BJ (cell line): Measurements from ENCODE around the gene RASGRF2. TPM values are rescaled to one million over a fixed set of nuclear protein-coding genes. Genes with fewer than 3 reads are reported as not detected.

Experiments used
- CTCF ChIA-PET: fragments of 350-600 bp; formaldehyde crosslinking; extraction: SDS; loops from one replicate; lab custom pipeline; 2021; ENCODE audit warnings: antibody characterized with exemption, inconsistent platforms; lab: Yijun Ruan, JAX
- POLR2A ChIA-PET: fragments of 300-600 bp; sonication (Branson Sonifier 250); formaldehyde crosslinking; extraction: SDS; loops from one replicate; lab custom pipeline; 2021; ENCODE audit warnings: antibody characterized with exemption; lab: Charles Lee
- DNase-seq: peaks from one replicate; pipeline ENCODE4 v3.0.0-alpha.2; 2011; ENCODE audit warnings: low read depth
- H3K27me3 ChIP-seq: 2 replicates; pipeline ENCODE4 v1.6.0; 2011; ENCODE audit warnings: low read length; ENCODE audit not compliant: control insufficient read depth, insufficient read depth
- H3K36me3 ChIP-seq: 2 replicates; pipeline ENCODE4 v1.5.1; 2011; ENCODE audit warnings: low read length; ENCODE audit not compliant: control insufficient read depth, insufficient read depth
- H3K4me3 ChIP-seq: 2 replicates; pipeline ENCODE4 v1.5.1; 2011; ENCODE audit warnings: low read depth, mild to moderate bottlenecking, control low read depth, low read length
- CTCF ChIP-seq: IDR thresholded peaks from 2 replicates; pipeline ENCODE4 v1.5.1; 2011; ENCODE audit warnings: low read depth, mild to moderate bottlenecking, control low read depth, inconsistent platforms, low read length, moderate library complexity; ENCODE audit not compliant: insufficient read depth
- polyA plus RNA-seq: library from polyadenylated mRNA; depleted of rRNA; stranded (reverse); fragments of >200 nt; gene quantifications from 2 replicates; pipeline ENCODE4 v1.2.3, GENCODE V29; 2011

The RASGRF2 gene
- polyA plus RNA-seq, 1 experiment, result 0.85 TPM

- DNase-seq, result no peak
- Histone ChIP-seq H3K36me3 (no peaks in the 10 kb centered on the region), H3K4me3 (no peak overlapping the region), H3K27me3 (peaks cover 14% of the 10 kb centered on the region)
- ChIA-PET POLR2A (interaction anchor here (0.6 kb wide), 1 partner anchor 127 kb away, joined by 3 read pairs; no protein-coding TSS in a partner anchor), CTCF (no interaction called here)
- TF ChIP-seq CTCF, result no peak
Measured at GRCh38 chr5:80958616-80959015, 1.5 kb upstream of the RASGRF2 start.

- Histone ChIP-seq H3K27me3 (peaks cover 14% of the 10 kb centered on the region), H3K4me3 (no peak overlapping the region), H3K36me3 (no peaks in the 10 kb centered on the region)
- ChIA-PET POLR2A (interaction anchor here (0.6 kb wide), 1 partner anchor 705 kb away, joined by 3 read pairs; no protein-coding TSS in a partner anchor), CTCF (no interaction called here)
- DNase-seq, result no peak
- TF ChIP-seq CTCF, result no peak
Measured at GRCh38 chr5:80959138-80959537, 1.0 kb upstream of the RASGRF2 start.

- no peaks in the 10 kb centered on the region for H3K36me3 ChIP-seq
- POLR2A ChIA-PET, result no interaction called here
- peak overlapping the region; percentile 50 for H3K4me3 ChIP-seq
- CTCF ChIA-PET, result interaction anchor here (0.6 to 1.2 kb wide), 3 partner anchors 14 to 72 kb away, joined by 4 to 5 read pairs (median 4); no protein-coding TSS in a partner anchor
- no peak for DNase-seq
- TF ChIP-seq CTCF, result no peak
- H3K27me3 ChIP-seq, result peaks cover 9% of the 10 kb centered on the region
Measured at GRCh38 chr5:80960531-80961375, 590 bp downstream of the RASGRF2 start.

GRCh38 chr5:80961376-80962281 is 1.5 kb downstream of the RASGRF2 start:
- H3K4me3 ChIP-seq, result peak overlapping the region; percentile 50
- CTCF ChIA-PET, result interaction anchor here (1.1 to 1.2 kb wide), 2 partner anchors 13 to 25 kb away, joined by 4 read pairs; no protein-coding TSS in a partner anchor
- H3K36me3 ChIP-seq, result no peaks in the 10 kb centered on the region
- POLR2A ChIA-PET, result no interaction called here
- no peak for TF ChIP-seq CTCF
- DNase-seq, result no peak
- H3K27me3 ChIP-seq, result peaks cover 8% of the 10 kb centered on the region
